Dendritic cell treated with granulocyte-macrophage colony-stimulating factor and Interleukin-4, amounts not matched to agents 40 ng/mL and 50 ng/mL, for 4 days (primary cell): ENCODE results near the gene ERP27.

ENCODE experiments used
- H3K27ac Mint-ChIP-seq: one replicate; pipeline ENCODE4 v1.8.0; 2022; ENCODE audit warnings: mild to moderate bottlenecking, mixed read lengths
- H3K27me3 Mint-ChIP-seq: one replicate; pipeline ENCODE4 v1.8.0; 2022; ENCODE audit warnings: mild to moderate bottlenecking, mixed read lengths
- H3K36me3 Mint-ChIP-seq: one replicate; pipeline ENCODE4 v1.8.0; 2022; ENCODE audit warnings: low read depth, mixed read lengths
- H3K4me1 Mint-ChIP-seq: one replicate; pipeline ENCODE4 v1.8.0; 2022; ENCODE audit warnings: low read depth, mixed read lengths
- H3K4me3 Mint-ChIP-seq: one replicate; pipeline ENCODE4 v1.8.0; 2022; ENCODE audit warnings: mild to moderate bottlenecking, moderate library complexity, mixed read lengths
- H3K9me3 Mint-ChIP-seq: one replicate; pipeline ENCODE4 v1.8.0; 2022; ENCODE audit warnings: mixed read lengths
- intact Hi-C: fragments of 100-400 bp; cut with micrococcal nuclease; formaldehyde crosslinking; loops from one replicate; pipeline ENCODE4 v1.15.0; 2022

Gene ERP27

GRCh38 chr12:14896521-14897169 lies 41.7 kb downstream of the ERP27 start:
- Mint-ChIP-seq H3K27ac (no peak overlapping the region), H3K9me3 (no peaks in the 10 kb centered on the region), H3K36me3 (no peaks in the 10 kb centered on the region), H3K27me3 (no peaks in the 10 kb centered on the region), H3K4me1 (no peaks in the 10 kb centered on the region), H3K4me3 (no peak overlapping the region)
- intact Hi-C loops, result no loop called here

- H3K36me3 Mint-ChIP-seq, result no peaks in the 10 kb centered on the region
- no peaks in the 10 kb centered on the region for H3K9me3 Mint-ChIP-seq
- H3K4me3 Mint-ChIP-seq, result no peak overlapping the region
- H3K27ac Mint-ChIP-seq, result no peak overlapping the region
- H3K27me3 Mint-ChIP-seq, result peaks cover 5% of the 10 kb centered on the region
- intact Hi-C loops, result no loop called here
- no peaks in the 10 kb centered on the region for H3K4me1 Mint-ChIP-seq
These were observed 44.7 kb downstream of the ERP27 start for GRCh38 chr12:14893506-14894250.

GRCh38 chr12:14892726-14893505 lies 45.4 kb downstream of the ERP27 start:
- intact Hi-C loops, result no loop called here
- no peaks in the 10 kb centered on the region for H3K4me1 Mint-ChIP-seq
- peaks cover 9% of the 10 kb centered on the region for H3K27me3 Mint-ChIP-seq
- no peaks in the 10 kb centered on the region for H3K36me3 Mint-ChIP-seq
- no peaks in the 10 kb centered on the region for H3K9me3 Mint-ChIP-seq
- H3K4me3 Mint-ChIP-seq, result no peak overlapping the region
- no peak overlapping the region for H3K27ac Mint-ChIP-seq

GRCh38 chr12:14890701-14891100 lies 47.6 kb downstream of the ERP27 start:
- Mint-ChIP-seq H3K27me3 (peaks cover 31% of the 10 kb centered on the region), H3K4me1 (peaks cover 9% of the 10 kb centered on the region), H3K9me3 (no peaks in the 10 kb centered on the region), H3K27ac (no peak overlapping the region), H3K4me3 (no peak overlapping the region), H3K36me3 (no peaks in the 10 kb centered on the region)
- intact Hi-C loops, result no loop called here

- H3K4me3 Mint-ChIP-seq, result no peak overlapping the region
- H3K27me3 Mint-ChIP-seq, result peaks cover 37% of the 10 kb centered on the region
- no peaks in the 10 kb centered on the region for H3K9me3 Mint-ChIP-seq
- intact Hi-C loops, result no loop called here
- no peaks in the 10 kb centered on the region for H3K36me3 Mint-ChIP-seq
- H3K4me1 Mint-ChIP-seq, result peaks cover 20% of the 10 kb centered on the region
- no peak overlapping the region for H3K27ac Mint-ChIP-seq
These were observed 52.1 kb downstream of the ERP27 start for GRCh38 chr12:14886271-14886670.

GRCh38 chr12:14885718-14886221 lies 52.6 kb downstream of the ERP27 start, which contains the start of gene MGP:
Gene MGP (minus strand): TSS chr12:14885854. CDS start chr12:14885791, 63 bp downstream.
- Mint-ChIP-seq H3K4me1 (peaks cover 24% of the 10 kb centered on the region), H3K9me3 (no peaks in the 10 kb centered on the region), H3K36me3 (no peaks in the 10 kb centered on the region), H3K4me3 (no peak within 1 kb of the TSS), H3K27me3 (peaks cover 36% of the 10 kb centered on the region), H3K27ac (no peak within 1 kb of the TSS)
- intact Hi-C loops, result no loop called here

GRCh38 chr12:14884458-14884878 lies 53.9 kb downstream of the ERP27 start:
- Mint-ChIP-seq H3K4me3 (no peak overlapping the region), H3K27ac (peak overlapping the region; percentile 50), H3K9me3 (no peaks in the 10 kb centered on the region), H3K36me3 (no peaks in the 10 kb centered on the region), H3K4me1 (peaks cover 26% of the 10 kb centered on the region), H3K27me3 (peaks cover 33% of the 10 kb centered on the region)
- intact Hi-C loops, result no loop called here

- Mint-ChIP-seq H3K9me3 (no peaks in the 10 kb centered on the region), H3K36me3 (no peaks in the 10 kb centered on the region), H3K27ac (no peak overlapping the region), H3K4me1 (peaks cover 26% of the 10 kb centered on the region), H3K27me3 (peaks cover 33% of the 10 kb centered on the region), H3K4me3 (no peak overlapping the region)
- intact Hi-C loops, result no loop called here
These were observed 54.7 kb downstream of the ERP27 start for GRCh38 chr12:14883686-14884085.

- Mint-ChIP-seq H3K4me3 (no peak overlapping the region), H3K4me1 (peaks cover 19% of the 10 kb centered on the region), H3K27me3 (peaks cover 10% of the 10 kb centered on the region), H3K27ac (no peak overlapping the region), H3K36me3 (no peaks in the 10 kb centered on the region), H3K9me3 (no peaks in the 10 kb centered on the region)
- intact Hi-C loops, result no loop called here
These were observed 57.4 kb downstream of the ERP27 start for GRCh38 chr12:14880890-14881453.

GRCh38 chr12:14879222-14879933 lies 59.0 kb downstream of the ERP27 start:
- H3K9me3 Mint-ChIP-seq, result no peaks in the 10 kb centered on the region
- H3K4me3 Mint-ChIP-seq, result no peak overlapping the region
- peaks cover 1% of the 10 kb centered on the region for H3K27me3 Mint-ChIP-seq
- H3K27ac Mint-ChIP-seq, result no peak overlapping the region
- intact Hi-C loops, result no loop called here
- H3K4me1 Mint-ChIP-seq, result peaks cover 8% of the 10 kb centered on the region
- no peaks in the 10 kb centered on the region for H3K36me3 Mint-ChIP-seq

GRCh38 chr12:14878488-14878887 lies 59.8 kb downstream of the ERP27 start:
- H3K4me1 Mint-ChIP-seq, result peaks cover 5% of the 10 kb centered on the region
- H3K4me3 Mint-ChIP-seq, result no peak overlapping the region
- H3K36me3 Mint-ChIP-seq, result no peaks in the 10 kb centered on the region
- no peak overlapping the region for H3K27ac Mint-ChIP-seq
- peaks cover under 1% of the 10 kb centered on the region for H3K27me3 Mint-ChIP-seq
- intact Hi-C loops, result no loop called here
- H3K9me3 Mint-ChIP-seq, result no peaks in the 10 kb centered on the region

GRCh38 chr12:14876833-14877232 lies 61.5 kb downstream of the ERP27 start:
- Mint-ChIP-seq H3K4me3 (no peak overlapping the region), H3K36me3 (no peaks in the 10 kb centered on the region), H3K27me3 (no peaks in the 10 kb centered on the region), H3K27ac (no peak overlapping the region), H3K4me1 (peaks cover 5% of the 10 kb centered on the region), H3K9me3 (no peaks in the 10 kb centered on the region)
- intact Hi-C loops, result no loop called here

- no peaks in the 10 kb centered on the region for H3K4me1 Mint-ChIP-seq
- H3K9me3 Mint-ChIP-seq, result no peaks in the 10 kb centered on the region
- no peak overlapping the region for H3K27ac Mint-ChIP-seq
- H3K4me3 Mint-ChIP-seq, result no peak overlapping the region
- no peaks in the 10 kb centered on the region for H3K27me3 Mint-ChIP-seq
- intact Hi-C loops, result no loop called here
- no peaks in the 10 kb centered on the region for H3K36me3 Mint-ChIP-seq
These were observed 63.5 kb downstream of the ERP27 start for GRCh38 chr12:14874882-14875281.
